GM18511 (cell line): ENCODE data around the gene JPH4.

Experiments used
- ATAC-seq: cut with Tn5 transposase; IDR thresholded peaks from one replicate; pipeline ENCODE4 v1.9.1; 2021; ENCODE audit warnings: mild to moderate bottlenecking, moderate library complexity; ENCODE audit not compliant: unreplicated experiment

Gene JPH4

GRCh38 chr14:23533652-23534435 is 44.7 kb downstream of the JPH4 start:
- ATAC-seq, result no peak

- no peak for ATAC-seq
Observed at GRCh38 chr14:23532658-23533057, 45.9 kb downstream of the JPH4 start.

- no peak for ATAC-seq
Observed at GRCh38 chr14:23531391-23531790, 47.2 kb downstream of the JPH4 start.

- no peak for ATAC-seq
Observed at GRCh38 chr14:23530375-23531055, 48.1 kb downstream of the JPH4 start.

GRCh38 chr14:23529016-23529415 is 49.6 kb downstream of the JPH4 start:
- no peak for ATAC-seq

- ATAC-seq, result no peak
Observed at GRCh38 chr14:23528555-23528954, 50.0 kb downstream of the JPH4 start.

- ATAC-seq, result no peak
Observed at GRCh38 chr14:23525611-23526010, 53.0 kb downstream of the JPH4 start.

- no peak for ATAC-seq
Observed at GRCh38 chr14:23524954-23525353, 53.6 kb downstream of the JPH4 start.

- ATAC-seq, result no peak
Observed at GRCh38 chr14:23523229-23524016, 55.2 kb downstream of the JPH4 start.

GRCh38 chr14:23522643-23523198 is 55.9 kb downstream of the JPH4 start:
- no peak for ATAC-seq

- no peak for ATAC-seq
Observed at GRCh38 chr14:23521785-23522640, 56.6 kb downstream of the JPH4 start.

GRCh38 chr14:23520899-23521533 is 57.6 kb downstream of the JPH4 start:
- ATAC-seq, result no peak

GRCh38 chr14:23518709-23519108 is 59.9 kb downstream of the JPH4 start:
- ATAC-seq, result no peak
